GM18907 (cell line): ENCODE results near the gene ASB3.
A peak's percentile ranks its signal among the peaks of the same experiment; 100 is the strongest.
"Not testable (repeated sequence)": the region's sequence is repeated elsewhere in the genome, so short reads cannot be mapped to it uniquely, and the experiment has no call there.

Experiments
- ATAC-seq: cut with Tn5 transposase; IDR thresholded peaks from one replicate; pipeline ENCODE4 v1.9.1; 2021; ENCODE audit warnings: mild to moderate bottlenecking, moderate library complexity; ENCODE audit not compliant: unreplicated experiment

Gene ASB3, protein sequence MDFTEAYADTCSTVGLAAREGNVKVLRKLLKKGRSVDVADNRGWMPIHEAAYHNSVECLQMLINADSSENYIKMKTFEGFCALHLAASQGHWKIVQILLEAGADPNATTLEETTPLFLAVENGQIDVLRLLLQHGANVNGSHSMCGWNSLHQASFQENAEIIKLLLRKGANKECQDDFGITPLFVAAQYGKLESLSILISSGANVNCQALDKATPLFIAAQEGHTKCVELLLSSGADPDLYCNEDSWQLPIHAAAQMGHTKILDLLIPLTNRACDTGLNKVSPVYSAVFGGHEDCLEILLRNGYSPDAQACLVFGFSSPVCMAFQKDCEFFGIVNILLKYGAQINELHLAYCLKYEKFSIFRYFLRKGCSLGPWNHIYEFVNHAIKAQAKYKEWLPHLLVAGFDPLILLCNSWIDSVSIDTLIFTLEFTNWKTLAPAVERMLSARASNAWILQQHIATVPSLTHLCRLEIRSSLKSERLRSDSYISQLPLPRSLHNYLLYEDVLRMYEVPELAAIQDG

GRCh38 chr2:53786705-53787613 lies at the start of gene ASB3, which contains the start of gene ERLEC1:
TSS of gene ASB3 (minus strand) at chr2:53786953. CDS start at chr2:53765572, 21,381 bp downstream.
TSS of gene ERLEC1 (plus strand) at chr2:53787044. CDS start at chr2:53787211, 167 bp downstream.
- ATAC-seq: peak; percentile 98

DNA sequence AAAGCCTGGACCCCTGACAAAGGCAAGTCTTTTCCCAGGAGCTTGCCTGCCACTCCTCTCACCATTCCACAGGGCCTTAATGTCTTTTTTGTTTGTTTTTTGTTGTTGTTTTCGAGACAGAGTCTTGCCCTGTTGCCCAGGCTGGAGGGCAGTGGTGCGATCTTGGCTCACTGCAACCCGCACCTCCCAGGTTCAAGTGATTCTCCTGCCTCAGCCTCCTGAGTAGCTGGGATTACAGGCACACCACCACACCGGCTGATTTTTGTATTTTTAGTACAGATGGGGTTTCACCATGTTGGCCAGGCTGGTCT lies 43.2 kb upstream of the ASB3 start:
- ATAC-seq: not testable (repeated sequence)

DNA sequence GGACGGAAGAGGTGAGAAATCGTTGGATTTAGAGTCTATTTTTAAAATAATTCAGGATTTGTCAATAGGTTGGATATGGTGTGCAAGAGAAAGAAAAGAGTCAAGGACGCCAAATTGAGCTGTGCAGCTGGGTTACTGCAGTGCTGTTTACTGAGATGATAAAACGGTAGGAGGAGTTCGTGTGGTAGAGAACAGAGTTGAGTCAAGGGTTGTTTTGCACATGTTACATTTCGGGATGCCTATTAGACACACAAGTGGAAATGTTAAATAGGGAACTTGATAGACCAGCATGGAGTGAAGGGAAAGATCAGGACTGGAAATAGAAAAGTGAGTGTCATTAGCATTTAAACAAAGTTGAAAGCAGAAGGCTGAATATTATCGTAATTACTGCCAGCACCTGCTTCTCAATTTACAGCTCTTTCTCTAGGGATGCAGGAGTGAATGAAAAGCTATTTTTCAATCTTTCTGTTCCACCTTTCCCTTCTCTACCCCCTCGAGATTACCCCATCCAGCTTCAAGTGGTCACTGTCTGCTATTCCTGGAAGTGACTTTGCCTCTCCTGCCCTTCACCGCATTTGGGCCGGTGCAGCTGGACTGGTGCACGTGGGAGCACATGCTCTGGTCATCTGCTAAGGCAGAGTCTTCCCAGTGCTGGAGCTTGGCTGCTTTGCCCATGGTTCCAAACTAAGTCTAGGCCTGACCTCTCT lies 42.7 kb upstream of the ASB3 start:
- ATAC-seq: no peak

DNA sequence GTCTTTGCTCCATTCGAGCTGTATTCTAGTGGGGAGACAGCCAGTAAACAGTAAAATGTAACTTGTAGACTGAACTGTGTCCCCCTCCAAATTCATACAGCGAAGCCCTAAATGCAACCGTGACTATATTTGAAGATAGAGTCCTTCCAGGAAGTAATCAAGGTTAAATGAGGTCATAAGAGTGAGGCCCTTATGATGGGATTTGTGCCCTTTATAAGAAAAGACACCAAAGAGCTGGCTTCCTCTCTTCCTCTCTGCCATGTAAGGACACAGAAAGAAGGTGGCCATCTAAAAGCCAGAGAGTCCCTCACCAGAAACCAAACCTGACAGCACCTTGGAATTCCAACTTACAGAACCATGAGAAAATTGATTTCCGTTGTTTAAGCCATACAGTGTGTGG lies 41.6 kb upstream of the ASB3 start:
- ATAC-seq: no peak

DNA sequence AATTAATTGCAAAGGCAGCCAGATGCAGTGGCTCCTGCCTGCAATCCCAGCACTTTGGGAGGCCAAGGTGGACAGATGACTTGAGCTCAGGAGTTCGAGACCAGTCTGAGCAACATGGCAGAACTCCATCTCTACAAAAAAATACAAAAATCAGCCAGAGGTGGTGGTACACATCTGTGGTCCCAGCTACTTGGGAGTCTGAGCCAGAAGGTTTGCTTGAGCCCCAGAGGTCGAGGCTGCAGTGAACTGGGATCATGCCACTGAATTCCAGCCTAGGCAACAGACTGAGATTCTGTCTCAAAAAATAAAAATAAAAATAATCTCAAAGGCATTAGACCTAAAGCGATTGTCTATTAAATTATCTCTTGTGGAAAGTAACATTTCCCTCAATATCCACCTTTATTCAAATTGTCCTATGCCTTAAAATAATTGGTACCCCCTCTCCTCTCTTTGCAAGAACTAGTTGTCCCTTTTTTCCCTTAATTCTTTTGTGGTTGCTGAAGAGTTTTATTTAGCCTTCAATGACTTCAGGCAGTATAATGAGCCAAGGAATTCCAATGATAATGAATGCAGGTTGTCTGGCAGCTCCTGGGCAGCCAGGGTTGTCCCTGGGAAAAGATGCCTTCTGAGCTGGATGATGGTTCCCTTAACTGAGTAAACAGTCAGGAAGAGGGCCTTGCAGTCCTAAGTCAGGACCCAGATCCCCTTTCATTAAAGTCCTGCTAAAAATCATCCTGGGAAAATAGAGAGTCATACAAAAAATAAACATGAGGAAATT lies 40.8 kb upstream of the ASB3 start:
- no peak for ATAC-seq

- no peak for ATAC-seq
These were observed 40.0 kb upstream of the ASB3 start for GRCh38 chr2:53826587-53827397.

- ATAC-seq: no peak
These were observed 39.3 kb upstream of the ASB3 start for GRCh38 chr2:53826030-53826410.

DNA sequence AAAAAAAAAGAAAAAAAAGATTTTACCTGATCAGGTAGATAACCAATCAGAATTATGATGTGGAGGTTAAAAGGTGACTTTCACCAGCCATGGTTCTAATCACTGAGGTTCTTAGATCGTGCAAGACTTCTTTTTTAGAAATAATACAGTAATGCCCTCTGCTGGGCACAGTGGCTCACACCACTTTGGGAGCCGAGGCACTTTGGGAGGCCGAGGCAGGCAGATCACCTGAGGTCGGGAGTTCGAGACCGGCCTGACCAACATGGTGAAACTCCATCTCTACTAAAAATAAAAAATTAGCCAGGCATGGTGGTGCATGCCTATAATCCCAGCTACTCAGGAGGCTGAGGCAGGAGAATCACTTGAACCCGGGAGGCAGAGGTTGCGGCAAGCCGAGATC lies 36.9 kb upstream of the ASB3 start:
- peak; percentile 59 for ATAC-seq

DNA sequence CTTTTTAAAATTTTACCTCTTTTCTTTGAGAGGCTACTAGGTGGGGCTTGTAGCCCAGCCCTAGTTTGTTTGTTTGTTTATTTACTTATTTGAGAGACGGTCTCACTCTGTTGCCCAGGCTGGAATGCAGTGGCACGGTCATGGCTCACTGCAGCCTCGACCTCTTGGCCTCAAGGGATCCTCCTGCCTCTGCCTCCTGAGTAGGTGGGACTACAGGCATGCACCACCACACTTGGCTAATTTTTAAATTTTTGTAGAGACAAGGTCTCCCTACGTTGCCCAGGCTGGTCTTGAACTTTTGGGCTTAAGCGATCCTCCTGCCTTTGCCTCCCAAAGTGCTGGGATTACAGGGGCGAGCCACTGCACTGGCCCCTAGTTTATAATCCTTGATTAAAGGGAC lies 35.1 kb upstream of the ASB3 start:
- no peak for ATAC-seq

DNA sequence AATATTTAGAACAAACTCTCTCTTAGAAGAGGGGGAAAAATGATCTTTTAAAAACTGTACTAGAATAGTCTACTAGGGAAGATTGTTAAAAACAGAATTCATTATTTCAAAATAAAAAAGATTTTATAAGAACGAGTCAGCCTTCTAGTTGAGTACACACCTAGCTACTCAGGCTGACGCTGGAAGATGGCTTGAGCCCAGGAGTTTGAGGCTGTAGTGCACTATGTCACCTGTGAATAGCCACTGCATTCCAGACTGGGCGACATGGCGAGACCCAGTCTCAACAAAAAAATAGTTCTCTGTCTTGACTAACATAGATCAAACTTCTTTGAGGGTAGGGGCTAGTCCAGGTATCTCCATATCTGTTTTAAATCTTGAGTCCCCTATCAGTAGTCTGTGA lies 34.0 kb upstream of the ASB3 start:
- no peak for ATAC-seq

- ATAC-seq: no peak
These were observed 33.3 kb upstream of the ASB3 start for GRCh38 chr2:53820048-53820447.

DNA sequence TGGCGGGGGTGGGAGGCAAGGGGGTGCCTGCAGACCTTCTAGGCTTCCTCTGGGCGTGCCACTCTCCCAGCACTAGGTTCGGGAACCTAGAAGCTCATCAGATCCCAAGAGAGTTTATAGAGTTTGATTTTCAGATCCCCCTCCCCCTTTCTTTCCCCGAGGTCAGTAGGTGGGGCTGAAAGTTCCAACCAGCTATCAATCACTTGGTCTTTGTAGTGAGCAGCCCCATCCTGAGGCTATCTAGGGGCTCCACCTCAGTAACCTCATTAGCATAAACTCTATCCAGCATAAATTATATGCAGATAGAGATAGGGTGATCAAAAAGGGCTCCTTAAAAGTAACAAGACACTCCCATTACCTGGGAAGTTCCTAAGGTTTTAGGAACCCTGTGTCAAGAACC lies 32.9 kb upstream of the ASB3 start:
- ATAC-seq: no peak

DNA sequence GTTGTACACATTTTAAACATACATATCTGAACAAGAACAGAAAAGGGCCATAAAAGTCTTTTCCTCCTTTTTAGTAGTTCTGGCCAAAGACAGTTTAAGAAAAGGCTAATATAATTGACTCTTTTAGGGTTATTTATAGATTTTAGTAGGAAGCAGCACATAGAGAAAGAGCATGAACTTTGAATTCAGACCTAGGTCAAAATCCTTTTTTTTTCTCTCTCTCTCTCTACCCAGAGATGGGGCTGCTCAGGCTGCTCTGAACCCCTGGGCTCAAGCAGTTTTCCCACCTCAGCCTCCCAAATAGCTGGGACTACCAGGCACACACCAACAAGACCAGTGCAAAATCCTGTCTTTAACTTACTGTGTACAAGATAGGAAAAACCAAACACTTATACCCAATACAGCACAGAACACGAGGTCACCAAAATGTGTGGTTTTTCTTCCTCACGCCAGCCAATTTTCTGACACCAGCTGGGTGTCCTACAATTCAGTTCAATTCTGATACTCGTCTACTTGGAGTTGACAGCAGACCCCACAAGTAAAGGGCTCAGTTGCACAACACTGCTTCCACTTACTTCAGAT lies 32.2 kb upstream of the ASB3 start:
- no peak for ATAC-seq

GRCh38 chr2:53813151-53813550 lies 26.4 kb upstream of the ASB3 start:
- ATAC-seq: no peak

- no peak for ATAC-seq
These were observed 24.8 kb upstream of the ASB3 start for GRCh38 chr2:53811601-53812000.

GRCh38 chr2:53802617-53803151 lies 15.9 kb upstream of the ASB3 start:
- ATAC-seq: no peak

- ATAC-seq: no peak
These were observed 14.8 kb upstream of the ASB3 start for GRCh38 chr2:53801547-53801946.

DNA sequence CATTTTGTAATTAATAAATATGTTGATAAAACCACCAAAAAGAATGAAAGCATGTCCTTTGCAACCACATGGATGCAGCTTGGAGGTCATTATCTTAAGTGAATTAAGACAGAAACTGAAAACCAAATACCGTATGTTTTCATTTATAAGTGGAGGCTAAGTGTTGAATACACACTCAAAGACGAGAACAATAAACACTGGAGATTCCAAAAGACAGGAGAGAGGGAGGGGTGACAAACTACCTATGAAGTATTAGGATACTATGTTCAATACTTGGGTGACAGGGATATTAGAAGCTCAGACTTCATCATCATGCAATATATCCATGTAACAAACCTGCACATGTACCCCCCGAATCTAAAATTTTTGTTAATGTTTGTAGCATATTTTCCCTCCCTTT lies 7.1 kb upstream of the ASB3 start:
- no peak for ATAC-seq

DNA sequence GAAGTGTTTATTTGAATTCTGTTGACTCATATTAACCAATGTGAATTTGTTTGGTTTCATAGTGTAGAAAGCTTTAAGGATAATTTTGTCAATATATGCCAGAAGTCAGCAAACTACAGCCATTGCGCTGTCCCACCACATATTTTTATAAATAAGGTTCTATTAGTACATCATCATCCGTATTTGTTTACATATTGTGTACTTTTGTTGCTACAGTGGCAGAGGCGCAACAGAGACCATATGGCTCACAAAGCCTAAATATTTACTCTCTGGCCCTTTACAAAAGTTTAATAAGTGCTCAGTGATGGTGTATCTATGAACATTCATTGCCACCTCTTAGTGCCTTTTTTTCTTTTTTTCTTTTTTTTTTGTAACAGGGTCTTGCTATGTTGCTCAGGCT lies 6.5 kb upstream of the ASB3 start:
- ATAC-seq: no peak
